Measurements from ENCODE around the gene C1QTNF1. TPM values are rescaled to one million over a fixed set of nuclear protein-coding genes. Genes with fewer than 3 reads are reported as not detected.

The C1QTNF1 gene
- 11.6 and 14.3 TPM in 2 replicates for polyA plus RNA-seq (2012; rRNA removed)
- 5.3 and 10.0 TPM in 2 replicates for polyA plus RNA-seq (2012; cell fraction: cytosol; rRNA removed)
- 9.1 and 10.1 TPM in 2 replicates for polyA plus RNA-seq (2012; cell fraction: nucleus; rRNA removed)

DNA sequence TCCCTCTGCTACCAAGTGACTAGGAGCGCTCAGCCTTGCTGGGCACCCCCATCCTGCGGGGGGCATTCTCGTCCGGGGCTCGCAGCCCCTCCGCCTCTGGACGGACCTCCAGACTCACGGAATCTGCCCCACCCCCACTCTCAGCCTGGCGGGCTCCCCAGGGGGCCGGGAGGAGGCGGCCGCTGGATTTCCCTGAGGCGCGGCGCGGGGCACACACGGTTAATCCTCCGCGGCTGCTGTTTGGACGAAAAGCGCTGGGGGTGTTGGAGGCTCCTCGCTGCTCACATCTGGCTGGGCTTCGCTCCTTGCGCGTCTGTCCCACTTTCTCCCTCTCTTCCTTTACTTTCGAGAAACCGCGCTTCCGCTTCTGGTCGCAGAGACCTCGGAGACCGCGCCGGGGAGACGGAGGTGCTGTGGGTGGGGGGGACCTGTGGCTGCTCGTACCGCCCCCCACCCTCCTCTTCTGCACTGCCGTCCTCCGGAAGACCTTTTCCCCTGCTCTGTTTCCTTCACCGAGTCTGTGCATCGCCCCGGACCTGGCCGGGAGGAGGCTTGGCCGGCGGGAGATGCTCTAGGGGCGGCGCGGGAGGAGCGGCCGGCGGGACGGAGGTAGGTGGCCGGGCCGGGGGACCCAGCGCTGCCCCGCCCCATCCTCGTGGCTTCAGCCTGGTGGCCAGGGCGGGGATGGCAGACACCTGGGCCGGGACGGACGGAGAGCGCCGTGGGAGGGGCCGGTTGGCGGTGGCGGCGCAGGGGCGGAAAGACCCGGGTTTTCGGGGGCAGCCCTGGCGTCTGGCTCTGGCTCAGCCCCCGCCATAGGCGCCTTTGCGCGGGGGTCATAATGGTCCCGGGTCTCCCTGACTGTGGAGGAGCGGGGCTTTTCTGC lies at the start of gene C1QTNF1:
Gene C1QTNF1, plus strand, starts transcription at position 284 of the 886 bp plus-strand sequence. CDS start 19,800 bp downstream, outside the sequence.
- 7% methylated on average over 76 of the region's 77 CpGs for WGBS (ENCODE audit: low lambda C conversion rate)
- ChIA-PET POLR2A (no interaction called here), CTCF (interaction anchor here (1.1 to 22.0 kb wide), 8 partner anchors 9 to 368 kb away, joined by 4 to 405 read pairs (median 72); no protein-coding TSS in a partner anchor)
- H3K27ac ChIP-seq (ENCODE audit: low read depth in 2 of 2, low read length in 1 of 2), result peak within 1 kb of the TSS in 1 of 2 experiments; percentile 70; a peak in 1 of 4 replicates
- peak; percentile 95 for DNase-seq
- H2AFZ ChIP-seq (ENCODE audit: low read depth), result peak within 1 kb of the TSS; percentile 80
- peak within 1 kb of the TSS; percentile 60 for H3K9ac ChIP-seq
- H3K4me1 ChIP-seq (ENCODE audit: control insufficient read depth in 1 of 2, insufficient read depth in 2 of 2, low read depth in 1 of 2, low read length in 1 of 2), result peaks cover 33 to 54% of the 10 kb centered on the region in 2 experiments
- no peaks in the 10 kb centered on the region for H3K9me3 ChIP-seq
- H3K4me3 ChIP-seq (ENCODE audit: low read depth in 2 of 2, low read length in 1 of 2), result peak within 1 kb of the TSS; percentile 68 to 82
- no peaks in the 10 kb centered on the region for H3K27me3 ChIP-seq (ENCODE audit: insufficient read depth)
- TF ChIP-seq CHD2 (IDR thresholded peaks at IDR 0.05; ENCODE audit: low read length, partially characterized antibody) (peak; percentile 5), CTCF (IDR thresholded peaks at IDR 0.05) (peak; percentile 40; the same call in 1 of the 2 replicates), RAD21 (IDR thresholded peaks at IDR 0.05; ENCODE audit: low read length) (0 out of 2 replicates have a peak, but pooled peaks have one; percentile 4), FOSL2 (IDR thresholded peaks at IDR 0.05; ENCODE audit: borderline replicate concordance, low read depth) (no peak), NFIC (IDR thresholded peaks at IDR 0.05; ENCODE audit: borderline replicate concordance) (no peak), ELF1 (IDR thresholded peaks at IDR 0.05) (no peak), MXI1 (IDR thresholded peaks at IDR 0.05; ENCODE audit: low read depth, low read length) (peak; percentile 73)
- TF ChIP-seq, protein P1, sequence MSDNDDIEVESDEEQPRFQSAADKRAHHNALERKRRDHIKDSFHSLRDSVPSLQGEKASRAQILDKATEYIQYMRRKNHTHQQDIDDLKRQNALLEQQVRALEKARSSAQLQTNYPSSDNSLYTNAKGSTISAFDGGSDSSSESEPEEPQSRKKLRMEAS (IDR thresholded peaks at IDR 0.05; ENCODE audit: low read depth), result 0 out of 2 replicates have a peak, but pooled peaks have one; percentile 33
- H3K79me2 ChIP-seq (ENCODE audit: insufficient read depth), result no peaks in the 10 kb centered on the region
- no peaks in the 10 kb centered on the region for H3K36me3 ChIP-seq (replicated peaks in 1 of 2; ENCODE audit: control insufficient read depth in 1 of 2, insufficient read depth in 2 of 2, low read length in 1 of 2)
- no peaks in the 10 kb centered on the region for H3F3A ChIP-seq (replicated peaks; ENCODE audit: insufficient read depth)
- no peaks in the 10 kb centered on the region for H3K9me2 ChIP-seq
- H3K4me2 ChIP-seq, result peak within 1 kb of the TSS; percentile 97
- no peaks in the 10 kb centered on the region for H4K20me1 ChIP-seq (ENCODE audit: insufficient read depth)

DNA sequence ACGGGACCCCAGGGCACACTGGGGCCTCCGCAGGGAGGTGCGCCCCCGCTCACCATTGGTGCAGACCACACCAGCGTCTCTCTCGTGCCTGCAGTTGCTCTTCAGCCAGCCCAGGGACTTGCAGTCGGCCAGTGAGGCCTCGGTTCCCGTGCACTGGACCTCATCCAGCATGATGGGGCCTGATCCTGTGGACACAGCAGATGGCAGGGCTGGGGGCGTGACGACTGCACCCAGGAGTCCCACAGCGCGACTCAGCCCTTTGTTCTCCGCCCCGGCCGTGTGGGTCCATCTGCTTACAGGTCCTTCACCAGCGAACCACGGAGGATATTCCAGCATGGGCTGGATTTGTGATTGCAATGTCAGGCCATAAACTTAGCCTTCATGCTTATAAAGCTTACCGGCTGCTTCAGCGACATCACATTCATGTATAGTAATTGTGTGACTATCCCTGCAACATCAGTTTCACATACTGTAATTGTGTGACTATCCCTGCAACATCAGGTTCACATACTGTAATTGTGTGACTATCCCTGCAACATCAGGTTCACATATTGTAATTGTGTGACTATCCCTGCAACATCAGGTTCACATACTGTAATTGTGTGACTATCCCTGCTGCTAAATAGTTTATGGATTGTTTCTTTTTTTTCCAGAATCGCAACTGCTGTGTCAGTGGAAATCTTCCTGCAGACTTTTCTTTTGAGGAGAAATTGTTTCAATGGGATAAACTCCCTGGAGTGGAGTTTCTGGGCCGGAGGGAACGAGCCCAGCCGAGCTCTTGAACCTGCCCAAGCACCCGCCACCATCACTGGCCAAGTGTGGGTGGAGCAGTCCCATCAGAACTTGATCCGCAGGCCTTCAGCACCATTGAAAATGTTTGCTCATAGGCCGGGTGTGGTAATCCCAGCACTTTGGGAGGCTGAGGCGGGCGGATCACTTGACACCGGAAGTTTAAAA lies 49.1 kb upstream of the C1QTNF1 start:
- H3K79me2 ChIP-seq (ENCODE audit: insufficient read depth), result peaks cover 29% of the 10 kb centered on the region
- H3K36me3 ChIP-seq (replicated peaks in 1 of 2; ENCODE audit: control insufficient read depth in 1 of 2, insufficient read depth in 2 of 2, low read length in 1 of 2), result peaks cover 3 to 40% of the 10 kb centered on the region in 2 experiments
- ChIA-PET POLR2A (interaction anchor here (0.6 to 1.4 kb wide), 4 partner anchors 39 to 109 kb away, joined by 3 to 5 read pairs (median 4); no protein-coding TSS in a partner anchor), CTCF (interaction anchor here (1.0 to 26.0 kb wide), 8 partner anchors 11 to 132 kb away, joined by 3 to 458 read pairs (median 48); no protein-coding TSS in a partner anchor)
- H3K4me2 ChIP-seq, result peak overlapping the region; percentile 14; the same call in 1 of the 2 replicates
- H3K4me3 ChIP-seq (ENCODE audit: low read depth in 2 of 2, low read length in 1 of 2), result no peak overlapping the region; a peak in 1 of 4 replicates
- 82% methylated on average over 27 of the region's 30 CpGs for WGBS (ENCODE audit: low lambda C conversion rate)
- peak overlapping the region; percentile 18 to 55; a peak in 2 of 4 replicates for H3K27ac ChIP-seq (ENCODE audit: low read depth in 2 of 2, low read length in 1 of 2)
- no peak overlapping the region for H3K9ac ChIP-seq
- H3F3A ChIP-seq (replicated peaks; ENCODE audit: insufficient read depth), result peaks cover 6% of the 10 kb centered on the region
- H3K4me1 ChIP-seq (ENCODE audit: control insufficient read depth in 1 of 2, insufficient read depth in 2 of 2, low read depth in 1 of 2, low read length in 1 of 2), result peaks cover 16 to 60% of the 10 kb centered on the region in 2 experiments; a peak in 3 of 4 replicates
- H2AFZ ChIP-seq (ENCODE audit: low read depth), result no peak overlapping the region
- no peak for DNase-seq
- H4K20me1 ChIP-seq (ENCODE audit: insufficient read depth), result no peaks in the 10 kb centered on the region; the same call in 1 of the 2 replicates
- no peaks in the 10 kb centered on the region for H3K9me2 ChIP-seq
- no peaks in the 10 kb centered on the region for H3K9me3 ChIP-seq
- H3K27me3 ChIP-seq (ENCODE audit: insufficient read depth), result no peaks in the 10 kb centered on the region
- TF ChIP-seq CHD2 (IDR thresholded peaks at IDR 0.05; ENCODE audit: low read length, partially characterized antibody) (no peak), FOSL2 (IDR thresholded peaks at IDR 0.05; ENCODE audit: borderline replicate concordance, low read depth) (no peak), SMC3 (IDR thresholded peaks at IDR 0.05; ENCODE audit: low read depth, low read length) (no peak), SIN3A (IDR thresholded peaks at IDR 0.05; ENCODE audit: borderline replicate concordance, low read depth, low read length) (peak; percentile 15; the same call in 1 of the 2 replicates), RXRA (IDR thresholded peaks at IDR 0.05; ENCODE audit: borderline replicate concordance, low read depth) (no peak), JUND (IDR thresholded peaks at IDR 0.05) (no peak), NRF1 (IDR thresholded peaks at IDR 0.05; ENCODE audit: low read depth, low read length) (no peak), EP300 (IDR thresholded peaks at IDR 0.05; ENCODE audit: borderline replicate concordance in 1 of 2, low read depth in 1 of 2, low read length in 1 of 2) (no peak), CTCF (IDR thresholded peaks at IDR 0.05) (no peak)
- TF ChIP-seq, protein P2, sequence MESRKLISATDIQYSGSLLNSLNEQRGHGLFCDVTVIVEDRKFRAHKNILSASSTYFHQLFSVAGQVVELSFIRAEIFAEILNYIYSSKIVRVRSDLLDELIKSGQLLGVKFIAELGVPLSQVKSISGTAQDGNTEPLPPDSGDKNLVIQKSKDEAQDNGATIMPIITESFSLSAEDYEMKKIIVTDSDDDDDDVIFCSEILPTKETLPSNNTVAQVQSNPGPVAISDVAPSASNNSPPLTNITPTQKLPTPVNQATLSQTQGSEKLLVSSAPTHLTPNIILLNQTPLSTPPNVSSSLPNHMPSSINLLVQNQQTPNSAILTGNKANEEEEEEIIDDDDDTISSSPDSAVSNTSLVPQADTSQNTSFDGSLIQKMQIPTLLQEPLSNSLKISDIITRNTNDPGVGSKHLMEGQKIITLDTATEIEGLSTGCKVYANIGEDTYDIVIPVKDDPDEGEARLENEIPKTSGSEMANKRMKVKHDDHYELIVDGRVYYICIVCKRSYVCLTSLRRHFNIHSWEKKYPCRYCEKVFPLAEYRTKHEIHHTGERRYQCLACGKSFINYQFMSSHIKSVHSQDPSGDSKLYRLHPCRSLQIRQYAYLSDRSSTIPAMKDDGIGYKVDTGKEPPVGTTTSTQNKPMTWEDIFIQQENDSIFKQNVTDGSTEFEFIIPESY (IDR thresholded peaks at IDR 0.05; ENCODE audit: borderline replicate concordance, low read depth), result no peak

All from SK-N-SH (cell line).